HG03575 (cell line): ENCODE results near the gene LCE1A.

Experiments used
- ATAC-seq: cut with Tn5 transposase; IDR thresholded peaks from one replicate; pipeline ENCODE4 v1.9.1; 2021; ENCODE audit not compliant: unreplicated experiment, insufficient number of reproducible peaks, low FRiP score; ENCODE audit errors: extremely low read depth

The LCE1A gene

DNA sequence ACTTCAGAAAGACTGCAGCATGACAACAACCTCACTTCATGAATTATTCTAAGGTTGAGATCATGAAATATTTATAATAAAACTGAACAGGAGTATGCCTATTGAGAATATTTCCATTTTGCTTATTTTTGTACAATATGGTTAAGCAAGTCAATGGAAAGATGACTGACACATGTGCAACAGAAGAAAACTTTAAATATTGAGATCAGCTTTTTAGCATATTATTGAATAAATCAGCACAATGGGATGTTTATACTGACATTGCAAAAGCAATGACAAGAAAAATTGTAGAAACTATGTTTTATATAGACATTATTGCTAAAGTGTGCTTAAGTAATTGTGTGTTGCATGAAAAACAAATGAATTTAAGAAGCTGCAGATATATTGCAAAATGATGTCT, 37.2 kb downstream of the LCE1A start:
- no peak for ATAC-seq

DNA sequence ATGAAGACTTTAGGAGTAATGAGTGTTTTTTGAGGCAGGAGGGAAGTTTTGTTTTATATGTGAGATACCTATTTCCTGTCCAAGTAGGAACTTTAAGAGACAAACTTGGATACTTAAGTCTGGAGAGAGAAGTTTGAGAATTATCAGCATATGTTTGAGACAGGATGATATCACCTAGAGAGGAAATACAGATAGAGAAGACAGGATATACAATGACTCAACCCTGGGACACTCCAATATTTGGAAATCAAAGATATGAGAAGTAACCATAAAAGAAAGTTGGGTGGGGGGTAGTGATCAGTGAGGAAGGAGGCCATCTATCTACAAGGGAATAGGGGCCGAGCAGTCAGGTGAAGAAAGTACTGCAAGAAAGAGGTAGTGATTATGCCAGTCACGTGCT, 39.0 kb downstream of the LCE1A start:
- no peak for ATAC-seq

DNA sequence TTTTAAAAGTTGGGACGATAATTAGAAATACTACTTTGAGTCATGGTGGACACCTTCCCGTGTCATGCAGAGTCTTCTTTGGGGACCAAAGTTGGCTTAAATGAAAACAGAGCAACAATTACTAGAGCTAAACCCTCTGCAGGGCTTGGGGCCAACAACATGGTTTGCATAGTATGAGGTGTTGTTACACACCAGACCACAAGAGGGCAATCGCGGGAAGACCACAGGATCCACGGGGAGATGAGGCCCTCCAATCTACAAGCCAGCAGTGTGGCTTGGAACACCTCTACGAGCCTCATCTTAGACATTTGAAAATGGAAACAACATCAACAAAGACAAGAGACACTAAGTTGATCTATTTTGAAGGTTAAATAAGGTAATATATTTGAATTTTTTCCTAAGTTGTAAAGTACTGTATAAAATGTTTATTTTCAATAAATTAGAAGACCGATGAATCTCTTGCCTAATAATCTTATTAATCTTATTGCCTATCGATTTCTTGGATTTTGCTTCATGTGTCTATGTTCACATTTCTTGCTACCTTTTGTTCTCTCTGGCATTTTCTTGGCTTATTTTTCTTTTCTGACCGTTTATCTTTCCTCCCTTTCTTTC, 42.6 kb downstream of the LCE1A start:
- ATAC-seq = no peak

DNA sequence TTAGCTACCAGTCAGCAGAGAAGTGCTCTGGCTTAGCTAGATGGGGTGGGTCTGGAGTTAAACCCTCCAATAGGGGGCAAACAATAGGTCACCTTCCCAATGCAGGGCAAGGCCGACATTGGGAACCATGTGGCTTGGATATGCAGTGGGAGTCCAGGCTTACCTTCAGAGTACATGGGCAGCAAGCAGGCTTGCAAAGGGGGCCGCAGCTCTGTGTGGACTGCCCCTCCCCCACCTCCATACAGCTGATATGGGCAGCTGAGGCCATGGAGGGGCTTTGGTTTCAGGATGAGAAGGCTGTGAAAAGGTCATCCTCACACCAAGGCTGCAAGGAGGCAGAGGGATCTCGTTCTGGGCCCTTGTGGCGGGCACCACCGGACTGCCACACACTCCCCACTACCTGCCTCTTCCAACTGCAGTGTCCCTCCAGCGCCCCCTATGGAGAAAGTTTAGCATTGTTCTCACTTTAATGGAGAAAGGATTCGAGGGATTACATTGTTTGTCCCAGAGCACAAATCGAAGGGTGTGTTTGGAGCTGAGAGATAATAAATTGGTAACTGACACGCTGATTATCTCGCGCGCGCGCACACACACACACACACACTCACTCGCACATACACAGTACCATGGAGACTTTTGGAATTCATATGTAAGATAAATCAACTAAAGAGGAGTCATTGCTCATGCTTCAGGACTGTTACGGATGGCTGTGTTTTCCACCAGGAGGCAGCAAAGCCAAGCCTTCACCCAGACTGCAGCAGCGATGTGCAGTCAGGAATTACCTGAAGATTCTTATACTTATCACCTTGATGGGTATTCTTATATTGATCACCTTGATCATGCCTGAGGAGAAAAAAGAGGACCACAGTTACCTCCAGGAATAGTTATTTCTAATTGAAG, 43.8 kb downstream of the LCE1A start:
- no peak for ATAC-seq

GRCh38 chr1:152871731-152872126, 44.5 kb downstream of the LCE1A start:
- no peak for ATAC-seq

GRCh38 chr1:152873495-152873894, 46.2 kb downstream of the LCE1A start:
- ATAC-seq = no peak

DNA sequence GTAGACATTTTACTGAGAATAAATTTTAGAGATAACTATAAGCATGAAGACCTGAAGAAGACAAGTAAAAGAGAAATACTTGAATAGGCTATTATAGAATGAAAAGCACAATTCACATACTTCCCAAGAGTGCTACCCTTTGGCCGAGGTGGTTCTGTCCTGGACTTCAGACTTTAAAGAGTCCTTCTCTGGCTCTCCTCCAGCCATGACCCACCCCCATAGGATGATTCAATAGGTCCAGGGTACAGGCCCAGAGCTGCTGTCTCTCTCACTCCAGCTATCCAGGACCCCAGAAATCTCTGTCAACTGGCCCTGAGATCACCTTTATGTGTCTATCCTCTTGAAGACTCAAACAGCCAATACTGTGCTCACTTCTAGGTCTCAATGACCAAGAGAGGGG, 49.6 kb downstream of the LCE1A start:
- ATAC-seq = no peak
